Heart right ventricle (tissue), 16 donors: ENCODE results near the gene ENTREP3. TPM values are rescaled to one million over a fixed set of nuclear protein-coding genes. Genes with fewer than 3 reads are reported as not detected.

Source experiments
- ATAC-seq, 8 donors: fragments of 200-7000 bp; cut with Tn5 transposase; one replicate each; pipeline ENCODE4 v1.9.1; 2020; ENCODE audit warnings: mild to moderate bottlenecking in 8 of 8, moderate library complexity in 8 of 8, moderate number of reproducible peaks in 1 of 8
- DNase-seq, 2 donors: peaks; one replicate each; pipeline ENCODE4 v3.0.0-alpha.2; 2020
- H3K27ac ChIP-seq, 10 donors: fragments of 200-600 bp; sonication (generic) in 2 of 10; one replicate each; pipeline versions ENCODE4 v1.5.0 to v1.8.0; 2020 to 2022; ENCODE audit warnings: mild to moderate bottlenecking in 3 of 10
- H3K27me3 ChIP-seq, 7 donors: fragments of 200-600 bp; one replicate each; pipeline ENCODE4 v1.8.0; 2021 to 2022; ENCODE audit warnings: mild to moderate bottlenecking in 2 of 7
- H3K36me3 ChIP-seq, 9 donors: fragments of 200-600 bp; sonication (generic) in 1 of 9; one replicate each; pipeline versions ENCODE4 v1.5.0 to v1.8.0; 2020 to 2022; ENCODE audit warnings: mild to moderate bottlenecking in 2 of 9
- H3K4me1 ChIP-seq, 9 donors: fragments of 200-600 bp; sonication (generic) in 1 of 9; one replicate each; pipeline versions ENCODE4 v1.5.0 to v1.8.0; 2020 to 2022; ENCODE audit warnings: mild to moderate bottlenecking in 4 of 9
- H3K4me3 ChIP-seq, 10 donors: fragments of 200-600 bp; sonication (generic) in 2 of 10; one replicate each; pipeline versions ENCODE4 v1.5.0 to v1.8.0; 2020 to 2022; ENCODE audit warnings: mild to moderate bottlenecking in 7 of 10, moderate library complexity in 2 of 10
- H3K9me3 ChIP-seq, 11 donors: fragments of 200-600 bp in 10 of 11; sonication (generic) in 2 of 11; one replicate each; pipeline versions ENCODE4 v1.5.0 to v1.8.0; 2013 to 2022; ENCODE audit warnings: mild to moderate bottlenecking in 2 of 11, control low read depth in 1 of 11, moderate library complexity in 1 of 11
- CTCF ChIP-seq, 9 donors: fragments of 200-600 bp; sonication (generic) in 2 of 9; IDR thresholded peaks; one replicate each; pipeline versions ENCODE4 v1.5.0 to v1.8.0; 2021 to 2022; ENCODE audit warnings: antibody characterized with exemption in 9 of 9, mild to moderate bottlenecking in 5 of 9, moderate library complexity in 1 of 9
- WGBS, 2 donors: extraction: QIAGEN DNeasy Blood & Tissue Kit; methylation state at CpG; one replicate each; pipeline ENCODE4 v1.1.7; 2013; ENCODE audit warnings: inconsistent platforms in 1 of 2; 5-methylcytosine and 5-hydroxymethylcytosine counted together
- intact Hi-C, 10 donors: fragments of 100-400 bp; cut with DNase I; formaldehyde crosslinking; loops; one replicate each; pipeline versions ENCODE4 v1.11.1 to v1.14.2; 2022
- long read RNA-seq, 3 donors: library from polyadenylated mRNA; unstranded; transcript quantifications; one replicate each; pipeline ENCODE4 v2.0.0, GENCODE V29; 2020 to 2021
- polyA plus RNA-seq, 2 donors: library from polyadenylated mRNA; stranded (reverse); fragments of 200-250 nt; gene quantifications; one replicate each; pipeline ENCODE4 v1.2.3, GENCODE V29; 2013
- total RNA-seq, 10 donors: library from RNA; stranded (reverse); fragmentation: NEBNext Ultra II Directional in 3 of 10; extraction: Animal tissue kit (Norgen Biotek cat#: 25700) in 3 of 10; gene quantifications; one replicate each; pipeline versions ENCODE4 v1.2.1 to v1.2.4, GENCODE V29; 2021 to 2023
- donor health status: Arrhythmogenic right ventricular cardiomyopathy.
- donor health status: ischemic (EF 13 %, LVEDD 7.1; RV severe dilation, severe dysfunction).
- donor health status: healthy with polysubstance abuse.
- donor health status: DM: no; HTN: yes; CAD: no.
- donor health status: DM: no; HTN: no; CAD: no.
- donor health status: ischemic (EF 25% LVEDD 6.9; RV normal size, moderate dysfunction).
- donor health status: ischemic (EF 25% LVEDD 5.7; RV mildly dilated, moderate dysfunction).
- donor health status: healthy.
- donor health status: DM: yes; HTN: yes; CAD: no.
- donor health status: Ischemic cardiomyopathy.
- donor health status: ischemic (EF 35%, LVEDD 5.7; RV mildly dilated, moderate dysfunction).
- donor health status: nonischemic (EF 11% LVEDD 7.7; RV severe dilation, severe dysfunction).
- donor health status: DM: yes; HTN: yes; CAD: no.
- donor health status: PGD.
- donor health status: ischemic (EF 29% LVEDD 5.4; RV normal size, mild dysfunction).
- donor health status: nonischemic (EF 23%, LVEDD 6.1; RV moderate dilation, normal function).

ENTREP3 gene
- total RNA-seq (10 to 100 TPM in 7 of 10 donors, 1 to 10 TPM in 3; 8.6 to 21.0 (median 11.3) TPM), polyA plus RNA-seq (10 to 100 TPM in 1 of 2 donors, 1 to 10 TPM in 1; 7.1 to 13.7 TPM)
- long read RNA-seq, donor 1, partial matches to known transcripts = 7 of 10 reads
- long read RNA-seq, donor 1, other reads (novel, unspliced or antisense) = 3 of 10 reads
- long read RNA-seq, donor 2, partial matches to known transcripts = 4 of 6 reads
- long read RNA-seq, donor 2, other reads (novel, unspliced or antisense) = 2 of 6 reads
- long read RNA-seq, donor 3, partial matches to known transcripts = 5 of 5 reads
- long read RNA-seq, donor 3, other reads (novel, unspliced or antisense) = 0 of 5 reads

GRCh38 chr1:155255243-155256007, at the start of gene ENTREP3:
Gene ENTREP3, minus strand, starts transcription at chr1:155255483. Its CDS starts 606 bp downstream, at chr1:155254877.
- Histone ChIP-seq H3K4me1 (peaks cover 10 to 45% (median 32%) of the 10 kb centered on the region in 9 donors), H3K27ac (peak within 1 kb of the TSS; percentile 90 to 100 (median 98)), H3K4me3 (peak within 1 kb of the TSS; percentile 64 to 99 (median 92)), H3K9me3 (no peaks in the 10 kb centered on the region), H3K27me3 (no peaks in the 10 kb centered on the region), H3K36me3 (peaks cover 0 to 41% (median 19%) of the 10 kb centered on the region in 9 donors)
- DNase-seq = peak; percentile 91
- whole genome bisulfite sequencing, 2 donors = 1 to 3% methylated on average over 42 to 54 of the region's 54 CpGs
- TF ChIP-seq CTCF (IDR thresholded peaks at IDR 0.05) = peak in 1 of 9 donors; percentile 10
- intact Hi-C loops = loop anchor here in 3 of 10 donors (1.0 to 10.0 kb wide), 3 partner anchors 53 to 339 kb away; partner anchors contain the start of gene FDPS (in 1 of the 3)
- ATAC-seq = peak; percentile 88 to 95 (median 91)

- no peak for DNase-seq
- 79 to 88% methylated on average over 11 of the region's 11 CpGs for WGBS, 2 donors
- Histone ChIP-seq H3K4me1 (peaks cover 0 to 15% (median 14%) of the 10 kb centered on the region in 9 donors), H3K4me3 (no peak overlapping the region), H3K27me3 (peaks cover 0 to 4% (median 0%) of the 10 kb centered on the region in 7 donors), H3K27ac (no peak overlapping the region), H3K36me3 (no peaks in the 10 kb centered on the region), H3K9me3 (no peaks in the 10 kb centered on the region)
- intact Hi-C loops = loop anchor here in 1 of 10 donors (5.0 kb wide), 1 partner anchor 32 kb away; the partner anchor contains the start of gene CLK2
- TF ChIP-seq CTCF (IDR thresholded peaks at IDR 0.05) = no peak
- ATAC-seq = no peak
Observed at GRCh38 chr1:155304558-155305063, 49.3 kb upstream of the ENTREP3 start.

GRCh38 chr1:155301342-155301841, 46.1 kb upstream of the ENTREP3 start, which contains the start of gene PKLR:
Gene PKLR, minus strand, starts transcription at chr1:155301438. Its CDS starts 43 bp downstream, at chr1:155301395.
- no peak for ATAC-seq

More at GRCh38 chr1:155301342-155301841, 46.1 kb upstream of the ENTREP3 start, which contains the start of gene PKLR:
- no peak for DNase-seq
- no peaks in the 10 kb centered on the region for H3K9me3 ChIP-seq
- H3K4me1 ChIP-seq = no peaks in the 10 kb centered on the region
- H3K4me3 ChIP-seq = no peak within 1 kb of the TSS
- no peaks in the 10 kb centered on the region for H3K36me3 ChIP-seq
- intact Hi-C loops = no loop called here
- peaks cover 0 to 16% (median 6%) of the 10 kb centered on the region in 7 donors for H3K27me3 ChIP-seq
- TF ChIP-seq CTCF (IDR thresholded peaks at IDR 0.05) = no peak
- H3K27ac ChIP-seq = no peak within 1 kb of the TSS
- 79 to 84% methylated on average over 5 of the region's 5 CpGs for WGBS, 2 donors
